ENCODE measurements around the gene PARD3B.
"Not testable (repeated sequence)": the region's sequence is repeated elsewhere in the genome, so short reads cannot be mapped to it uniquely, and the experiment has no call there.

PARD3B gene

DNA sequence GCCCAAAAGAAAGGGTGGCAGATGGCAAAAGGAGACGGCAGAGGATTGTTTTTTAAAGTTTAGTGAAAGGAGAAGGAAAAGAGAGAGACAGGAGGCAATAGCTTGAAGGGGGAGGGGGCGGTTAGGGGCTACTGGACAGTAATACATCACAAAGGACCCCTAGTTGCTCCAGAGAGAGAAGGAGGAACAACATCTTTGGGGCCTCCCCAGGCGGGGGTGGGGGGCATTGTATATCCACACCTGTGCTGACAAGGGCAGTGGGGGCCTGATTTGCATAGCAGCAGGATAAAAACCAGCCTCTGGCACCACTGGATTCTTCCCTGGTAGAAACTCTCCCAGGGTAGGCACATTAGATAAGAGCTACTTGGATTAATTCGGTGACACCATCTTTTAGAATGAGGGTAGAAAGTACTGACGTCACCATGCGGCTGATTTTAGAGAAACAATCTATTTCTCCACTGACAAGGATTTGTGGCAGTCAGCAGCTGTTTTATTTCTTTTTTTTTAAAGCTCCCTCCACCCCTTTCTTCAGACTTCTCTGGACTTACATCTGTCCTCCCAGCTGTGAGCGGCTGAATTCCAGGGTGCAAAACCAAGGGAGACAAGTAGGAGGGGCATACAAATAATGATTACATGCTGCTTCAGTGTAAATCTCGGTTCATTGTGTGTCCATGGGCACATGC is 937.3 kb downstream of the PARD3B start:
- DNase-seq (ENCODE audit: insufficient read length, low spot score) (no peak), FAIRE-seq (no peak)
- no peak for TF ChIP-seq CTCF (IDR thresholded peaks at IDR 0.05; ENCODE audit: insufficient read depth, missing control alignments)

DNA sequence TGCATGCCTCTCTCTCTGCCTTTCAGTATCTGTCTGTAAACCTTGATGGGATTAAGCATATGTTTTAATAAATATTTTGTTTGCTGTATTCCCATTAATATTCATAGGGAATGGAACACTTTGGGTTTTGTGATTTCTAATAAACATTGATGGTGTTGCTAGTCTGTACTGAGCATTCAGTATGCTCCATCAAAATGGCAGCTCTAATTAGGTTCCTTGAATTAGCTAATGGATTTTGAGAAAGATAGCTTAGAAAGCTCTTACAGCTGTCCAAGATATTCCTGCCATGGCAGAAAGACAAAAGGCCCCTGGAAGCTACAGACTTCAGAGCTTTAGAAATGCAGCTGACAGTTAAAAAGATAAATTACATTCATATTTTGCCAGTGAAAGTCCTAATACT is 937.8 kb downstream of the PARD3B start:
- no peak for FAIRE-seq
- no peak for TF ChIP-seq CTCF (IDR thresholded peaks at IDR 0.05; ENCODE audit: insufficient read depth, missing control alignments)
- DNase-seq (ENCODE audit: insufficient read length, low spot score), result no peak

GRCh38 chr2:205484215-205484614 is 938.9 kb downstream of the PARD3B start:
- FAIRE-seq (no peak), DNase-seq (ENCODE audit: insufficient read length, low spot score) (no peak)
- TF ChIP-seq CTCF (IDR thresholded peaks at IDR 0.05; ENCODE audit: insufficient read depth, missing control alignments), result no peak

GRCh38 chr2:205484764-205485163 is 939.5 kb downstream of the PARD3B start:
- no peak for DNase-seq (ENCODE audit: insufficient read length, low spot score)
- no peak for FAIRE-seq
- no peak for TF ChIP-seq CTCF (IDR thresholded peaks at IDR 0.05; ENCODE audit: insufficient read depth, missing control alignments)

GRCh38 chr2:205493528-205493927 is 948.3 kb downstream of the PARD3B start:
- FAIRE-seq, result not testable (repeated sequence)

DNA sequence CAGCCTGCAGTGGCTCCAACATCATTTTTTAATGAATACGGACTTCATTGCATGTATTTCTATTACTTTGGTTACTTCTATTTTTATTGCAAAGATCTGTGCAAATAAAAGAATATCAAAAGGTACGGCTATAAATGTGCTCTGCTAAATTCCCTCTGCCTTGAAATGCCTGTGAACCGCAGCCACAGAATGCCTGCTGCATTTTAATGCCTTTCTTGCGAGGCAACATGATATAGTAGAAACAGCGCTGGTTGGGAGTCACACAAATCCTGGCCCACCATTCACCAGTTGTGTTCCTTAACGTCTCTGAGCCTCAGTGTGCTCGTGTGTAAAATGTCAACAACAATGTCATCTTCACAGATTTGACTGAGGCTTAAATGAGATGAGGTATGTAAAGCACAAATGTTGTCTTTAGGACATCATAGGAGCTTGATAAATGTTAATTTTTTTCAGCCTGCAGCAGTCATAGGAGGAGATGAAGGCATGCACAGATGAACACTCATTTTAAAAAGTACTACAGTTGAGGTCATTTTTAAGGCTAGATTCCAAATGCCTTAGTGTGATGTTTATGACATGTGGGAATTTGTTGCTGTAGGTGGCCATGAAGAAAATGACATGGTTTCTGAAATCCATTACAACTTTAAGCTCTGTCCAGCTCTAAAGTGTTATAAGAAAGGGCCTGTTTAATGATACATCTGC is 949.4 kb downstream of the PARD3B start:
- DNase-seq (ENCODE audit: insufficient read length, low spot score), result no peak
- no peak for FAIRE-seq
- TF ChIP-seq CTCF (IDR thresholded peaks at IDR 0.05; ENCODE audit: insufficient read depth, missing control alignments), result no peak

More at GRCh38 chr2:205493528-205493927, 948.3 kb downstream of the PARD3B start:
- not testable (repeated sequence) for DNase-seq (ENCODE audit: insufficient read length, low spot score)

GRCh38 chr2:205495819-205496218 is 950.5 kb downstream of the PARD3B start:
- no peak for TF ChIP-seq CTCF (IDR thresholded peaks at IDR 0.05; ENCODE audit: insufficient read depth, missing control alignments)
- DNase-seq (ENCODE audit: insufficient read length, low spot score) (no peak), FAIRE-seq (no peak)

Data from D721Med (cell line).